ENCODE results near the gene PM20D2.

GRCh38 chr6:89110284-89110683, 35.6 kb upstream of the PM20D2 start:
- TF ChIP-seq EZH2phosphoT487 (IDR thresholded peaks at IDR 0.05; ENCODE audit: insufficient read depth, low read depth) (no peak), EZH2 (IDR thresholded peaks at IDR 0.05; ENCODE audit: insufficient read depth, poor library complexity, severe bottlenecking) (no peak)

All from GM23248 (cell line).